Body of pancreas (tissue), 4 donors: ENCODE results near the gene TMEM220. TPM values are rescaled to one million over a fixed set of nuclear protein-coding genes. Genes with fewer than 3 reads are reported as not detected.
"Not testable (repeated sequence)": the region's sequence is repeated elsewhere in the genome, so short reads cannot be mapped to it uniquely, and the experiment has no call there.

Experiments
- ATAC-seq: fragments of 150-250 bp; one replicate; pipeline ENCODE4 v1.9.1; 2016
- DNase-seq, 4 donors: peaks; one replicate each; pipeline ENCODE4 v3.0.0-alpha.2; 2019
- H3K27ac ChIP-seq, 4 donors: fragments of 200-600 bp; sonication (generic); 1 replicate in 3 of 4; 2 replicates in 1 of 4; pipeline versions ENCODE4 v1.5.1 to v1.6.1; 2016 to 2019; ENCODE audit warnings: mild to moderate bottlenecking in 1 of 4, mixed read lengths in 1 of 4, moderate library complexity in 1 of 4
- H3K27me3 ChIP-seq, 2 donors: fragments of 200-600 bp; sonication (generic); one replicate each; pipeline ENCODE4 v1.6.0; 2016; ENCODE audit warnings: mild to moderate bottlenecking in 1 of 2
- H3K36me3 ChIP-seq, 2 donors: fragments of 200-600 bp; sonication (generic); replicated peaks in 1 of 2; 2 replicates each; pipeline ENCODE4 v1.5.1; 2016; ENCODE audit warnings: low read depth in 2 of 2; ENCODE audit not compliant: insufficient read depth in 1 of 2
- H3K4me1 ChIP-seq: fragments of 200-600 bp; sonication (generic); one replicate; pipeline ENCODE4 v1.6.0; 2016
- H3K4me3 ChIP-seq, 2 donors: fragments of 200-600 bp; sonication (generic); 1 replicate in 1 of 2; 2 replicates in 1 of 2; pipeline ENCODE4 v1.5.1; 2016 to 2019
- H3K9me3 ChIP-seq, 3 donors: fragments of 200-600 bp; sonication (generic); 1 replicate in 2 of 3; 2 replicates in 1 of 3; pipeline ENCODE4 v1.5.1; 2016
- CTCF ChIP-seq, 7 experiments: fragments of 450-650 bp in 4 of 7; fragments of 200-600 bp in 3 of 7; sonication (generic) in 3 of 7; IDR thresholded peaks; one replicate each; pipeline ENCODE4 v1.5.1; 2016 to 2019; ENCODE audit warnings: antibody characterized with exemption in 7 of 7
- POLR2A ChIP-seq, 3 donors: fragments of 450-650 bp; IDR thresholded peaks; one replicate each; pipeline ENCODE4 v1.6.1; 2016; ENCODE audit warnings: antibody characterized with exemption in 3 of 3, mild to moderate bottlenecking in 2 of 3
- whole genome bisulfite sequencing, 2 donors: methylation state at CpG; one replicate each; pipeline ENCODE4 v1.1.5; 2017; 5-methylcytosine and 5-hydroxymethylcytosine counted together
- intact Hi-C: fragments of 100-400 bp; cut with DNase I; formaldehyde crosslinking; loops from one replicate; pipeline ENCODE4 v1.15.1; 2023
- total RNA-seq, 2 donors: library from RNA; depleted of rRNA; stranded (reverse); fragments of >200 nt; gene quantifications; one replicate each; pipeline ENCODE4 v1.1.0, GENCODE V29; 2016

TMEM220 gene
- total RNA-seq, 2 donors from 2014 or later = 4.4 to 11.5 TPM

GRCh38 chr17:10698096-10698818 lies 31.6 kb downstream of the TMEM220 start:
- TF ChIP-seq CTCF (IDR thresholded peaks at IDR 0.05) (no peak), POLR2A (IDR thresholded peaks at IDR 0.05) (no peak)
- DNase-seq = peak in 1 of 4 donors; percentile 8
- no peaks in the 10 kb centered on the region for H3K9me3 ChIP-seq
- intact Hi-C loops = no loop called here
- peaks cover 0 to 6% of the 10 kb centered on the region in 2 donors for H3K36me3 ChIP-seq
- peak overlapping the region; percentile 83 to 97 for H3K4me3 ChIP-seq
- ATAC-seq = no peak
- H3K27ac ChIP-seq = peak overlapping the region; percentile 85 to 95 (median 91)
- WGBS, 2 donors = 0 to 3% methylated on average over 18 of the region's 18 CpGs
- H3K4me1 ChIP-seq = peaks cover 20% of the 10 kb centered on the region
- H3K27me3 ChIP-seq = no peaks in the 10 kb centered on the region

- peak within 1 kb of the TSS; percentile 83 to 97 for H3K4me3 ChIP-seq
- peak; percentile 93 to 96 (median 94) for DNase-seq
- intact Hi-C loops = no loop called here
- peaks cover 0 to 6% of the 10 kb centered on the region in 2 donors for H3K36me3 ChIP-seq
- ATAC-seq = peak; percentile 97
- H3K27ac ChIP-seq = peak within 1 kb of the TSS; percentile 85 to 95 (median 91)
- H3K4me1 ChIP-seq = peaks cover 16% of the 10 kb centered on the region
- WGBS, 2 donors = 0 to 1% methylated on average over 8 to 81 of the region's 84 CpGs
- H3K9me3 ChIP-seq = no peaks in the 10 kb centered on the region
- TF ChIP-seq POLR2A (IDR thresholded peaks at IDR 0.05) (peak; percentile 86 to 90 (median 90)), CTCF (IDR thresholded peaks at IDR 0.05) (peak; percentile 8 to 57 (median 44))
- no peaks in the 10 kb centered on the region for H3K27me3 ChIP-seq
Measured at GRCh38 chr17:10697092-10698081, 32.4 kb downstream of the TMEM220 start, which contains the start of the genes ADPRM and SCO1. ADPRM (plus strand) TSS chr17:10697594; CDS start chr17:10704927, 7,333 bp downstream. SCO1 (minus strand) TSS chr17:10697533; CDS start chr17:10697507, 26 bp downstream.

- H3K27me3 ChIP-seq, H3K9me3 ChIP-seq, H3K27ac ChIP-seq, intact Hi-C loops, DNase-seq, ATAC-seq, H3K4me3 ChIP-seq: not testable (repeated sequence)
- peaks cover 0 to 12% of the 10 kb centered on the region in 2 donors for H3K36me3 ChIP-seq
- H3K4me1 ChIP-seq = peaks cover 11% of the 10 kb centered on the region
- 84 to 90% methylated on average over 17 of the region's 17 CpGs for WGBS, 2 donors
Measured at GRCh38 chr17:10695875-10696407, 33.9 kb downstream of the TMEM220 start.

GRCh38 chr17:10687499-10687898 lies 42.3 kb downstream of the TMEM220 start:
- ATAC-seq (no peak), DNase-seq (no peak)
- 83 to 86% methylated on average over 2 of the region's 2 CpGs for WGBS, 2 donors
- no peak for TF ChIP-seq CTCF (IDR thresholded peaks at IDR 0.05)
- no peak for TF ChIP-seq POLR2A (IDR thresholded peaks at IDR 0.05)
- Histone ChIP-seq H3K9me3 (no peaks in the 10 kb centered on the region), H3K36me3 (peaks cover 0 to 32% of the 10 kb centered on the region in 2 donors), H3K4me3 (no peak overlapping the region), H3K27ac (no peak overlapping the region), H3K4me1 (no peaks in the 10 kb centered on the region), H3K27me3 (no peaks in the 10 kb centered on the region)
- intact Hi-C loops = no loop called here
